WTC11 (cell line): ENCODE measurements around the gene BIRC3. TPM values are rescaled to one million over a fixed set of nuclear protein-coding genes. Genes with fewer than 3 reads are reported as not detected.

ENCODE experiments used
- ATAC-seq: fragments of 200-7000 bp; cut with Tn5 transposase; 2 replicates; pipeline ENCODE4 v1.10.0; 2021; ENCODE audit warnings: mild to moderate bottlenecking, moderate library complexity
- CTCF ChIA-PET: fragments of 300-600 bp; sonication (Branson Sonifier 250); formaldehyde crosslinking; loops from one replicate; lab custom pipeline; 2021; ENCODE audit warnings: antibody characterized with exemption; lab: Charles Lee
- POLR2A ChIA-PET: fragments of 350-600 bp; sonication (Branson Sonifier 250); formaldehyde crosslinking; loops from one replicate; lab custom pipeline; 2021; ENCODE audit warnings: antibody characterized with exemption; lab: Charles Lee
- DNase-seq: peaks from one replicate; pipeline ENCODE4 v3.0.0; 2021; ENCODE audit warnings: low spot score
- H3K27ac Mint-ChIP-seq: 2 replicates; pipeline ENCODE4 v1.8.0; 2021; ENCODE audit warnings: mixed read lengths
- H3K27me3 Mint-ChIP-seq: 2 replicates; pipeline ENCODE4 v1.8.0; 2021; ENCODE audit warnings: low read depth, mild to moderate bottlenecking, moderate library complexity, mixed read lengths
- H3K36me3 Mint-ChIP-seq: 2 replicates; pipeline ENCODE4 v1.8.0; 2021; ENCODE audit warnings: mixed read lengths
- H3K4me1 Mint-ChIP-seq: 2 replicates; pipeline ENCODE4 v1.8.0; 2022; ENCODE audit warnings: mixed read lengths
- H3K4me3 Mint-ChIP-seq: 2 replicates; pipeline ENCODE4 v1.8.0; 2021; ENCODE audit warnings: mild to moderate bottlenecking, moderate library complexity, mixed read lengths
- H3K9me3 Mint-ChIP-seq: 2 replicates; pipeline ENCODE4 v1.8.0; 2021; ENCODE audit warnings: mixed read lengths
- CBFB ChIP-seq: sonication (generic); formaldehyde crosslinking; IDR thresholded peaks from 2 replicates; pipeline ENCODE4 v1.8.1; 2022; ENCODE audit warnings: mild to moderate bottlenecking, low read depth, missing genetic modification reagents
- E2F4 ChIP-seq: sonication (generic); formaldehyde crosslinking; IDR thresholded peaks from 2 replicates; pipeline ENCODE4 v1.8.1; 2022; ENCODE audit warnings: low read depth, mild to moderate bottlenecking, moderate library complexity, missing genetic modification reagents, borderline replicate concordance
- EMX1 ChIP-seq: fragments of 250-450 bp; sonication (Bioruptor Pico); IDR thresholded peaks from 2 replicates; pipeline ENCODE4 v1.8.0; 2021; ENCODE audit warnings: mild to moderate bottlenecking
- ERG ChIP-seq: fragments of 250-450 bp; sonication (Bioruptor Pico); IDR thresholded peaks from 2 replicates; pipeline ENCODE4 v1.8.0; 2021; ENCODE audit warnings: mild to moderate bottlenecking
- JUN ChIP-seq: sonication (generic); formaldehyde crosslinking; IDR thresholded peaks from 2 replicates; pipeline ENCODE4 v1.8.0; 2023; ENCODE audit warnings: mild to moderate bottlenecking, missing genetic modification reagents
- NR1H2 ChIP-seq: sonication (generic); formaldehyde crosslinking; IDR thresholded peaks from 2 replicates; pipeline ENCODE4 v1.9.0; 2021; ENCODE audit warnings: mild to moderate bottlenecking, moderate library complexity, missing genetic modification reagents
- RELA ChIP-seq: sonication (generic); formaldehyde crosslinking; IDR thresholded peaks from 2 replicates; pipeline ENCODE4 v1.8.1; 2022; ENCODE audit warnings: missing genetic modification reagents, mild to moderate bottlenecking, borderline replicate concordance
- TP53 ChIP-seq: sonication (generic); formaldehyde crosslinking; IDR thresholded peaks from 2 replicates; pipeline ENCODE4 v1.8.1; 2023; ENCODE audit warnings: mild to moderate bottlenecking, missing genetic modification reagents
- ZNF423 ChIP-seq: fragments of 250-450 bp; sonication (Bioruptor Pico); IDR thresholded peaks from 2 replicates; pipeline ENCODE4 v2.1.2; 2022; ENCODE audit warnings: mild to moderate bottlenecking, moderate library complexity
- total RNA-seq: library from RNA; stranded (reverse); gene quantifications from 3 replicates; pipeline ENCODE4 v1.2.3, GENCODE V29; 2021
- TF ChIP-seq, protein P1 (sequence below): fragments of 250-450 bp; sonication (Bioruptor Pico); IDR thresholded peaks from 2 replicates; pipeline ENCODE4 v2.1.2; 2022; ENCODE audit warnings: mild to moderate bottlenecking, moderate library complexity
- TF ChIP-seq, protein P2 (sequence below): sonication (generic); formaldehyde crosslinking; IDR thresholded peaks from 2 replicates; pipeline ENCODE4 v1.8.1; 2023; ENCODE audit warnings: mild to moderate bottlenecking, missing genetic modification reagents, borderline replicate concordance
- TF ChIP-seq, protein P3 (sequence below): sonication (generic); formaldehyde crosslinking; IDR thresholded peaks from 2 replicates; pipeline ENCODE4 v1.8.0; 2022; ENCODE audit warnings: mild to moderate bottlenecking, missing genetic modification reagents
- TF ChIP-seq, protein P4 (sequence below): sonication (generic); formaldehyde crosslinking; conservative IDR thresholded peaks from 2 replicates; pipeline ENCODE4 v1.8.1; 2023; ENCODE audit warnings: mild to moderate bottlenecking, low read depth, missing genetic modification reagents, moderate library complexity

Gene BIRC3
- total RNA-seq, 1 experiment from 2014 or later, result 0.33 TPM

- TF ChIP-seq NR1H2 (CRISPR knock-in tag) (no peak), ERG (CRISPR knock-in tag) (no peak), EMX1 (CRISPR knock-in tag) (no peak), TP53 (CRISPR knock-in tag) (no peak), CBFB (CRISPR knock-in tag) (no peak), JUN (no peak), ZNF423 (no peak), E2F4 (no peak), RELA (CRISPR knock-in tag) (no peak)
- TF ChIP-seq, protein P1, sequence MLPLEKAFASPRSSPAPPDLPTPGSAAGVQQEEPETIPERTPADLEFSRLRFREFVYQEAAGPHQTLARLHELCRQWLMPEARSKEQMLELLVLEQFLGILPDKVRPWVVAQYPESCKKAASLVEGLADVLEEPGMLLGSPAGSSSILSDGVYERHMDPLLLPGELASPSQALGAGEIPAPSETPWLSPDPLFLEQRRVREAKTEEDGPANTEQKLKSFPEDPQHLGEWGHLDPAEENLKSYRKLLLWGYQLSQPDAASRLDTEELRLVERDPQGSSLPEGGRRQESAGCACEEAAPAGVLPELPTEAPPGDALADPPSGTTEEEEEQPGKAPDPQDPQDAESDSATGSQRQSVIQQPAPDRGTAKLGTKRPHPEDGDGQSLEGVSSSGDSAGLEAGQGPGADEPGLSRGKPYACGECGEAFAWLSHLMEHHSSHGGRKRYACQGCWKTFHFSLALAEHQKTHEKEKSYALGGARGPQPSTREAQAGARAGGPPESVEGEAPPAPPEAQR (CRISPR knock-in tag), result no peak
- TF ChIP-seq, protein P2, sequence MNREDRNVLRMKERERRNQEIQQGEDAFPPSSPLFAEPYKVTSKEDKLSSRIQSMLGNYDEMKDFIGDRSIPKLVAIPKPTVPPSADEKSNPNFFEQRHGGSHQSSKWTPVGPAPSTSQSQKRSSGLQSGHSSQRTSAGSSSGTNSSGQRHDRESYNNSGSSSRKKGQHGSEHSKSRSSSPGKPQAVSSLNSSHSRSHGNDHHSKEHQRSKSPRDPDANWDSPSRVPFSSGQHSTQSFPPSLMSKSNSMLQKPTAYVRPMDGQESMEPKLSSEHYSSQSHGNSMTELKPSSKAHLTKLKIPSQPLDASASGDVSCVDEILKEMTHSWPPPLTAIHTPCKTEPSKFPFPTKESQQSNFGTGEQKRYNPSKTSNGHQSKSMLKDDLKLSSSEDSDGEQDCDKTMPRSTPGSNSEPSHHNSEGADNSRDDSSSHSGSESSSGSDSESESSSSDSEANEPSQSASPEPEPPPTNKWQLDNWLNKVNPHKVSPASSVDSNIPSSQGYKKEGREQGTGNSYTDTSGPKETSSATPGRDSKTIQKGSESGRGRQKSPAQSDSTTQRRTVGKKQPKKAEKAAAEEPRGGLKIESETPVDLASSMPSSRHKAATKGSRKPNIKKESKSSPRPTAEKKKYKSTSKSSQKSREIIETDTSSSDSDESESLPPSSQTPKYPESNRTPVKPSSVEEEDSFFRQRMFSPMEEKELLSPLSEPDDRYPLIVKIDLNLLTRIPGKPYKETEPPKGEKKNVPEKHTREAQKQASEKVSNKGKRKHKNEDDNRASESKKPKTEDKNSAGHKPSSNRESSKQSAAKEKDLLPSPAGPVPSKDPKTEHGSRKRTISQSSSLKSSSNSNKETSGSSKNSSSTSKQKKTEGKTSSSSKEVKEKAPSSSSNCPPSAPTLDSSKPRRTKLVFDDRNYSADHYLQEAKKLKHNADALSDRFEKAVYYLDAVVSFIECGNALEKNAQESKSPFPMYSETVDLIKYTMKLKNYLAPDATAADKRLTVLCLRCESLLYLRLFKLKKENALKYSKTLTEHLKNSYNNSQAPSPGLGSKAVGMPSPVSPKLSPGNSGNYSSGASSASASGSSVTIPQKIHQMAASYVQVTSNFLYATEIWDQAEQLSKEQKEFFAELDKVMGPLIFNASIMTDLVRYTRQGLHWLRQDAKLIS (CRISPR knock-in tag), result no peak
- TF ChIP-seq, protein P3, sequence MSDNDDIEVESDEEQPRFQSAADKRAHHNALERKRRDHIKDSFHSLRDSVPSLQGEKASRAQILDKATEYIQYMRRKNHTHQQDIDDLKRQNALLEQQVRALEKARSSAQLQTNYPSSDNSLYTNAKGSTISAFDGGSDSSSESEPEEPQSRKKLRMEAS (CRISPR knock-in tag), result no peak
- TF ChIP-seq, protein P4, sequence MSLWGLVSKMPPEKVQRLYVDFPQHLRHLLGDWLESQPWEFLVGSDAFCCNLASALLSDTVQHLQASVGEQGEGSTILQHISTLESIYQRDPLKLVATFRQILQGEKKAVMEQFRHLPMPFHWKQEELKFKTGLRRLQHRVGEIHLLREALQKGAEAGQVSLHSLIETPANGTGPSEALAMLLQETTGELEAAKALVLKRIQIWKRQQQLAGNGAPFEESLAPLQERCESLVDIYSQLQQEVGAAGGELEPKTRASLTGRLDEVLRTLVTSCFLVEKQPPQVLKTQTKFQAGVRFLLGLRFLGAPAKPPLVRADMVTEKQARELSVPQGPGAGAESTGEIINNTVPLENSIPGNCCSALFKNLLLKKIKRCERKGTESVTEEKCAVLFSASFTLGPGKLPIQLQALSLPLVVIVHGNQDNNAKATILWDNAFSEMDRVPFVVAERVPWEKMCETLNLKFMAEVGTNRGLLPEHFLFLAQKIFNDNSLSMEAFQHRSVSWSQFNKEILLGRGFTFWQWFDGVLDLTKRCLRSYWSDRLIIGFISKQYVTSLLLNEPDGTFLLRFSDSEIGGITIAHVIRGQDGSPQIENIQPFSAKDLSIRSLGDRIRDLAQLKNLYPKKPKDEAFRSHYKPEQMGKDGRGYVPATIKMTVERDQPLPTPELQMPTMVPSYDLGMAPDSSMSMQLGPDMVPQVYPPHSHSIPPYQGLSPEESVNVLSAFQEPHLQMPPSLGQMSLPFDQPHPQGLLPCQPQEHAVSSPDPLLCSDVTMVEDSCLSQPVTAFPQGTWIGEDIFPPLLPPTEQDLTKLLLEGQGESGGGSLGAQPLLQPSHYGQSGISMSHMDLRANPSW, result no peak
- Mint-ChIP-seq H3K4me3 (no peak overlapping the region), H3K9me3 (peaks cover 17% of the 10 kb centered on the region), H3K27me3 (no peaks in the 10 kb centered on the region; the same call in 1 of the 2 replicates), H3K27ac (peak overlapping the region; percentile 11; the same call in 1 of the 2 replicates), H3K36me3 (peaks cover 14% of the 10 kb centered on the region), H3K4me1 (peaks cover 13% of the 10 kb centered on the region)
- CTCF ChIA-PET, result interaction anchor here (0.7 to 1.4 kb wide), 4 partner anchors 13 to 299 kb away, joined by 3 to 10 read pairs (median 6); no protein-coding TSS in a partner anchor
- no peak for ATAC-seq
- POLR2A ChIA-PET, result no interaction called here
- no peak for DNase-seq
Measured at GRCh38 chr11:102306817-102307726, 10.2 kb upstream of the BIRC3 start.
